Progenitor cell of endocrine pancreas (in vitro differentiated cells): ENCODE results near the gene GLIS1. TPM values are rescaled to one million over a fixed set of nuclear protein-coding genes. Genes with fewer than 3 reads are reported as not detected.

Source experiments
- DNase-seq: peaks from one replicate; pipeline ENCODE4 v3.0.0; 2021; ENCODE audit warnings: low spot score; ENCODE audit not compliant: unreplicated experiment
- H3K27ac Mint-ChIP-seq: 2 replicates; pipeline ENCODE4 v1.8.0; 2021; ENCODE audit warnings: mild to moderate bottlenecking, moderate library complexity, mixed read lengths
- H3K27me3 Mint-ChIP-seq: 2 replicates; pipeline ENCODE4 v1.8.0; 2021; ENCODE audit warnings: mixed read lengths
- H3K36me3 Mint-ChIP-seq: 2 replicates; pipeline ENCODE4 v1.8.0; 2022; ENCODE audit warnings: mixed read lengths; ENCODE audit not compliant: insufficient read depth
- H3K4me1 Mint-ChIP-seq: 2 replicates; pipeline ENCODE4 v1.8.0; 2021; ENCODE audit warnings: low read depth, mixed read lengths
- H3K4me3 Mint-ChIP-seq: 2 replicates; pipeline ENCODE4 v1.8.0; 2021; ENCODE audit warnings: low read depth, mild to moderate bottlenecking, moderate library complexity, mixed read lengths
- H3K9me3 Mint-ChIP-seq: 2 replicates; pipeline ENCODE4 v1.8.0; 2021; ENCODE audit warnings: low read depth, mixed read lengths
- total RNA-seq: library from RNA; stranded (reverse); gene quantifications from 2 replicates; pipeline ENCODE4 v1.2.1, GENCODE V29; 2021
- TF ChIP-seq, protein P1 (sequence below): fragments of 200-600 bp; sonication (generic); IDR thresholded peaks from one replicate; pipeline ENCODE4 v1.5.0; 2021; ENCODE audit warnings: antibody characterized with exemption, mild to moderate bottlenecking; ENCODE audit not compliant: unreplicated experiment

Gene GLIS1
- total RNA-seq, 1 donor from 2014 or later = not detected

DNA sequence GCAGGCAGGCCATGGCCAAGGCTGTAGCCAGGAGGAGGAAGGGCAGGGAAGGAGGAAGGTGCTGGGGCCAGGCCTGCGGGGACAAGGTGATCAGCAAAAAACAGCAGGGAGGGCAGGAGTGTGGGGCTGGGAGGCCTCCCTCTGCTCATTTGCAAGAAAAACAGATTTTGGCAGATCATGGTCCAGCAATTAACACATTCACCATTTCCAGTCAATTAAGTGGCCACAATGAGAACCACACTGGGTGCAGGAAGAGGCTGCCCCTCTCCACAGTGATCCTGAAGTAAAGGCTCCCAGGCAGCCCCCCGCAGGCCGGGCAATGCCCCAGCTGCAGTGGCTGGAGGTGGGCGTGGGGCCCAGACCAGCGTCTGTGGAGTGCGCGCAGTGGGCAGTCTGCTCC, 225.1 kb downstream of the GLIS1 start:
- TF ChIP-seq, protein P1, sequence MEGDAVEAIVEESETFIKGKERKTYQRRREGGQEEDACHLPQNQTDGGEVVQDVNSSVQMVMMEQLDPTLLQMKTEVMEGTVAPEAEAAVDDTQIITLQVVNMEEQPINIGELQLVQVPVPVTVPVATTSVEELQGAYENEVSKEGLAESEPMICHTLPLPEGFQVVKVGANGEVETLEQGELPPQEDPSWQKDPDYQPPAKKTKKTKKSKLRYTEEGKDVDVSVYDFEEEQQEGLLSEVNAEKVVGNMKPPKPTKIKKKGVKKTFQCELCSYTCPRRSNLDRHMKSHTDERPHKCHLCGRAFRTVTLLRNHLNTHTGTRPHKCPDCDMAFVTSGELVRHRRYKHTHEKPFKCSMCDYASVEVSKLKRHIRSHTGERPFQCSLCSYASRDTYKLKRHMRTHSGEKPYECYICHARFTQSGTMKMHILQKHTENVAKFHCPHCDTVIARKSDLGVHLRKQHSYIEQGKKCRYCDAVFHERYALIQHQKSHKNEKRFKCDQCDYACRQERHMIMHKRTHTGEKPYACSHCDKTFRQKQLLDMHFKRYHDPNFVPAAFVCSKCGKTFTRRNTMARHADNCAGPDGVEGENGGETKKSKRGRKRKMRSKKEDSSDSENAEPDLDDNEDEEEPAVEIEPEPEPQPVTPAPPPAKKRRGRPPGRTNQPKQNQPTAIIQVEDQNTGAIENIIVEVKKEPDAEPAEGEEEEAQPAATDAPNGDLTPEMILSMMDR = no peak
- no peak for DNase-seq
- H3K4me3 Mint-ChIP-seq = no peak overlapping the region
- no peaks in the 10 kb centered on the region for H3K36me3 Mint-ChIP-seq
- H3K4me1 Mint-ChIP-seq = no peaks in the 10 kb centered on the region
- peaks cover 7% of the 10 kb centered on the region for H3K27me3 Mint-ChIP-seq
- no peak overlapping the region for H3K27ac Mint-ChIP-seq
- no peaks in the 10 kb centered on the region for H3K9me3 Mint-ChIP-seq

DNA sequence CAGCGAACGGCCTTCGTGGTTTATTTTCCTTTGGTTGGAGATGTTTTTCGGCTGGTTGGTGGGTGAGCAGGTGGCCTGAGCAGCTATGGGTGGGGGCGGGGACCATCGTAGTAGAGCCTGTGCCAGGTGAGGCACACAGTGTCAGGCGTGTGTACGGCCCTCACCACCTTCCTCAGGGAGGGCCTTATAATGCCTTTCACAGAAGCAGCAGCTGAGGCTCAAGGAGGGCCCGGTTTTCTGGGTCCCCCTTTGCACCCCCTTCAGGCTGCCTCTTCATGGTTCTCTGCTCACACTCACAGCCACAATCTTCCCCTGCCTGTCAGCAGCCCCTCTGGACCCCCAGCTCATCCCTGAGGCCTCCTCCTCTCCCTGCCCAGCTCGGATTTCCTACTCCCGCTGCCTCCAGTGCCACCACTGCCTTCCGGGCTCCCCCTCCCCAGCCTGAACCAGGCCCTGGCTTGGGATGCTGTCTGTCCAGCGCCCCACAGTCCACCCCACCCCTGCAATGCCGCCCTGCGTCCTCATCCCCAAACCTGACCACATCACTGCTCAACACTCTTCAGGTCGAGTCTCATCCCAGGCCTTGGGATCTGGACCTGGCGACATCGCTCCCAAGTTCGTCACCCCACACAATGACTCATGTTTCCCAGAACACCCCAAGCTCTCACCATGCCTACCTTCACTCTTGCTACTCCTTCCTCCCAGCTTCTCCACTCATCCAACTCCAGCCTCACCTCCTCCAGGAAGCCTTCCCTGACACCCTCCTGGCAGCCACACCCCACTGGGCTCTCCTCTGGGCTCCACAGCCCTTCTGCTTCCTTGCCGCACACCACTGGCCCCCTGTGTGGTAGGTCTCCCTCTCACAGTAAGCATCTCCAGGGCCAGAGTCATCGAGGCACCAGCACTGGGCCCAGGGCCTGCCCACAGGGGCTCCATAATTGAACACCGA, 225.9 kb downstream of the GLIS1 start:
- no peak overlapping the region for H3K27ac Mint-ChIP-seq
- no peaks in the 10 kb centered on the region for H3K9me3 Mint-ChIP-seq
- DNase-seq = no peak
- H3K27me3 Mint-ChIP-seq = peaks cover 3% of the 10 kb centered on the region
- H3K4me1 Mint-ChIP-seq = no peaks in the 10 kb centered on the region
- no peaks in the 10 kb centered on the region for H3K36me3 Mint-ChIP-seq
- TF ChIP-seq, protein P1 = no peak
- H3K4me3 Mint-ChIP-seq = no peak overlapping the region

DNA sequence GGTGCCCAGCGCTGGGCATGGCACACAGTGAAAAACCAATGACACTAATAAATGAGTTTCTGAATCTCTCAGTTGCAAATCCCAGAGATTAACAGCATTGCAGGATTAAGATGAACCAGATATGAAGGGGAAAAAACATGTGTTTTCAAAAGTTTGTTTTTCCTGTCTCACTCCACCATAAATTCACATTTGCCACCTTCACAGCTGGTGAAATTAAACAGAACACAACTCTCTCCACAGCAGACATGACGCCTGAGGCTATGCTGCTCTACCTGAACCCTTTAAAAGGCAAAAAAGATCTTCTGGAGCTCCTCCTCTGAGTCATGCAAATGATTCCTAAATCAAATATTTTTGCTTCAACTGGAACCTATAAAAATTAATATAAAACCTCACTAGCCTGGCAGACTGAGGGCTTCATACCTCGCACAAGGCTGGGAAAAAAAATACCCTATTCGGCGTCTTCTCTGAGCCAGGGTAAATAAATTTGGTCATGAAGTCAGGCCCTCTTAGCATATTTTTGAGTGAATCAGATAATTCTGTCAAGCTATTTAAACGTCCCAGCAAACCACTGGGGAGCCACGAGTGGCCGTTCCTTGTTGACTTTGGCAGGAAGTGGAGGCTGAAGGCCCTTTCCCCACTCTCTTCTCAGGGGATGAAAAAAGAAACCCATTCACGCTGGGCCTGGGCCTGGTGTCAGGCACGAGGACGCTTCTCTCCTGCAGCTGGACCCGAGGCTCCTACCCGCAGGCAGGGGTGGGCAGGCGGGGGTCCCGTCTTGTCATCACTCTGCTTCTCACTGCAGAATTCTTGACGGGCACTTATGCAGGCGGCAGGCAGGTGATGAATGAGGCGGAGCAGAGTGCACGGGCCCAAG, 226.8 kb downstream of the GLIS1 start:
- Mint-ChIP-seq H3K27me3 (peaks cover 3% of the 10 kb centered on the region), H3K27ac (no peak overlapping the region), H3K4me3 (no peak overlapping the region), H3K36me3 (no peaks in the 10 kb centered on the region), H3K9me3 (no peaks in the 10 kb centered on the region), H3K4me1 (no peaks in the 10 kb centered on the region)
- no peak for DNase-seq
- TF ChIP-seq, protein P1 = no peak

DNA sequence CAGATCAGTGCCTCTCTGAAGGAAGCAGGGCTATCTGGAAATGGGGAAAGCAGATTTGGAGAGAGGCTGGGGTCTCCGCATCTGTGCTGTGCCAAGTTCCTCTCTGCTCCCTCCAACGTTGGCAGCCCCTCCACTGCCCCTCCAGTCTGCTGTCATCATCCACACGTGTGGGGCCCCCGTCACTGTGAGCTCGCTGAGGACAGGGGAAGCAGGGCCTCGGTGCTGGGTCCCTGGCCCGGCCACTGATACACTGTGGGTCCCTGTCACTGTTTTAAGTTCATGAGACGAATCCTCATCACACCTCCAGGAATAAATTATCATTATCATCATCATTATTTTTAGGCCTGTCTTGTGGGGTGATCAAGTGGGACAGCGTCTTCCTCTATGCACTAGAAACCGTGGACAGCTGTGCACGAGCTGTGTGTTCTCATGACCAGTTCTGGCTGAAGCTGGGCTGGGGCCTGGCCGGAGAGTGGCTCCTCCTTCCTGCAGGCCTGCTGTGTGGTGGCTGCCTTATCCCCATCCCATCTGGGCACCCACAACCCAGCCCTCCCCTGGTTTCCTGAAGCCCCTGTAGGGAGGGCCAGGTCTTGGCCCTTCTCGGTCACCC, 227.5 kb downstream of the GLIS1 start:
- H3K36me3 Mint-ChIP-seq = no peaks in the 10 kb centered on the region
- no peak for DNase-seq
- H3K27ac Mint-ChIP-seq = no peak overlapping the region
- H3K4me1 Mint-ChIP-seq = no peaks in the 10 kb centered on the region
- peaks cover 3% of the 10 kb centered on the region for H3K27me3 Mint-ChIP-seq
- TF ChIP-seq, protein P1 = no peak
- no peaks in the 10 kb centered on the region for H3K9me3 Mint-ChIP-seq
- no peak overlapping the region for H3K4me3 Mint-ChIP-seq

DNA sequence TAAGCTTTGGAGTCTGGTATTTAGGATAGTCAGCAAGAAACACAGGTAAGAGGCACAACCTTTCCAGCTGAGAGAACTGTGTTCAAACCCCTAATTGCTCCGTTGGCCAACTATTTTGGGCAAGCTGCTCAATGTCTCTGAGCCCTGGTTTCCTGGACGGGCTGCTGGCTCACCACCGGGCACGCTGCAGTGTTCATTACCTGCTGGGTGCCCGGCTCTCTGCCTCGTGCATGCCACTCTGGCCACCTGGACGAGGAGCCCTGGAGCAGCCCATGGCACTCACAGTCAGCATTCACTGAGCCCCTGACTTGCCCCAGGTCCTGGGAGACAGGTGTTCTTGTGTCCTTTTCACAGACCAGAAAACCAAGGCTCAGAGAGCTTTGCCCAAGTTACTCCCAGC, 228.7 kb downstream of the GLIS1 start:
- no peaks in the 10 kb centered on the region for H3K9me3 Mint-ChIP-seq
- H3K4me3 Mint-ChIP-seq = no peak overlapping the region
- peaks cover 7% of the 10 kb centered on the region for H3K27me3 Mint-ChIP-seq
- no peak overlapping the region for H3K27ac Mint-ChIP-seq
- no peaks in the 10 kb centered on the region for H3K36me3 Mint-ChIP-seq
- TF ChIP-seq, protein P1 = no peak
- DNase-seq = no peak
- no peaks in the 10 kb centered on the region for H3K4me1 Mint-ChIP-seq
